ENCODE data around the gene CDX1. TPM values are rescaled to one million over a fixed set of nuclear protein-coding genes. Genes with fewer than 3 reads are reported as not detected.

CDX1 gene
- total RNA-seq, 1 donor = 0.18 TPM

DNA sequence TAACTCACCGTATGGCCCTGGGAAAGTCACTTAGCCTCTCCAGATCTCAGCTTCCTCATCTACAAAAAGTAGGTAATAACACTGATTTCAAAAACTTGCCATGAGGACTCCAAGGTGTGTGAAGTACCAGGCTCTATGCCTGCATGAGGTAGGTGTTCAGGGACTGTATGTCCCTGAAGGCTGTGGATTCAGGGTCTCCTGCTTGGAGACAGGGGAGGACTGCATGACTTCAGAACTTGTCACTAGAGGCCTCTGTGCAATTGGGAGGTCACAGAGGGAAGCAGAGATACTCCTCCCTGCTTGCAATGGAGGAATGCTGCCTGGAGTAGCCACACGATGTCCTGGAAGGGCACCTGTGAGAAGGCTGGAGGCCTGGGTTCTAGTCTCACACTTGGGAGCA is 13.1 kb upstream of the CDX1 start:
- no peak for DNase-seq (ENCODE audit: low read depth)
- TF ChIP-seq, protein P1, sequence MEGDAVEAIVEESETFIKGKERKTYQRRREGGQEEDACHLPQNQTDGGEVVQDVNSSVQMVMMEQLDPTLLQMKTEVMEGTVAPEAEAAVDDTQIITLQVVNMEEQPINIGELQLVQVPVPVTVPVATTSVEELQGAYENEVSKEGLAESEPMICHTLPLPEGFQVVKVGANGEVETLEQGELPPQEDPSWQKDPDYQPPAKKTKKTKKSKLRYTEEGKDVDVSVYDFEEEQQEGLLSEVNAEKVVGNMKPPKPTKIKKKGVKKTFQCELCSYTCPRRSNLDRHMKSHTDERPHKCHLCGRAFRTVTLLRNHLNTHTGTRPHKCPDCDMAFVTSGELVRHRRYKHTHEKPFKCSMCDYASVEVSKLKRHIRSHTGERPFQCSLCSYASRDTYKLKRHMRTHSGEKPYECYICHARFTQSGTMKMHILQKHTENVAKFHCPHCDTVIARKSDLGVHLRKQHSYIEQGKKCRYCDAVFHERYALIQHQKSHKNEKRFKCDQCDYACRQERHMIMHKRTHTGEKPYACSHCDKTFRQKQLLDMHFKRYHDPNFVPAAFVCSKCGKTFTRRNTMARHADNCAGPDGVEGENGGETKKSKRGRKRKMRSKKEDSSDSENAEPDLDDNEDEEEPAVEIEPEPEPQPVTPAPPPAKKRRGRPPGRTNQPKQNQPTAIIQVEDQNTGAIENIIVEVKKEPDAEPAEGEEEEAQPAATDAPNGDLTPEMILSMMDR (IDR thresholded peaks at IDR 0.05; ENCODE audit: insufficient read depth, low read length) = no peak
- H3K4me3 ChIP-seq (ENCODE audit: low read depth, low read length) = peak overlapping the region; percentile 99

DNA sequence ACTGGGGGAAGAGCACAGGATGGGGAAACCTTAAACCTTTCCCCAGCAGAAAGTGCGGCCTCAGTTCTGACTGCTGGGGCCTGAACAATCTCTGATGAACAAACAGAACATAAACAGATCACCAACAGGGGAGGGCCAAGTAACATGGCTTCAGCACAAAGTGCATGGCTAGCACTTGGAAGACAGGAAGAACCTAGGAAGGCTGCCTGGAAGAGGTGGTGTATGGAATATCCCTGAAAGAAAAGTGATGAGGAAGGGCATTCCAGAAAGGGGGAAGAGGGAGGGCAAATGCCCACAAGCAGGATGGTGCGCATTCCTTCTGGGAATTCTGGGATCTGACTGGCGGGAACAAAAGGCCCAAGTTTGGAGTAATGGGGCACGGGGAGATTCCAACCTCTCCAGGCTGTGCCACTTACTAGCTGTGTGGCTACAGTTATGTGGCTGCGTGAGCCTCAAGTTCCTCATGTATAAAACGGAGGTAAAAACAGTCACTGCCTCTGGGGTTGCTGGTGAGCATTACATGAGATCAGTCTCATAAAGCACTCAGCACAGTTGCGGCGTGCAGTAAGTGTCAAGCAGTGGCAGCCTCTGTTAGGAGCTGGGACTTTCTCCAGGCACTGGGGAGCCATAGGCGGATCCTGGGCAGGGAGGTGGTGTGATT is 12.5 kb upstream of the CDX1 start:
- TF ChIP-seq, protein P1 (IDR thresholded peaks at IDR 0.05; ENCODE audit: insufficient read depth, low read length) = peak; percentile 48
- DNase-seq (ENCODE audit: low read depth) = peak; percentile 78

DNA sequence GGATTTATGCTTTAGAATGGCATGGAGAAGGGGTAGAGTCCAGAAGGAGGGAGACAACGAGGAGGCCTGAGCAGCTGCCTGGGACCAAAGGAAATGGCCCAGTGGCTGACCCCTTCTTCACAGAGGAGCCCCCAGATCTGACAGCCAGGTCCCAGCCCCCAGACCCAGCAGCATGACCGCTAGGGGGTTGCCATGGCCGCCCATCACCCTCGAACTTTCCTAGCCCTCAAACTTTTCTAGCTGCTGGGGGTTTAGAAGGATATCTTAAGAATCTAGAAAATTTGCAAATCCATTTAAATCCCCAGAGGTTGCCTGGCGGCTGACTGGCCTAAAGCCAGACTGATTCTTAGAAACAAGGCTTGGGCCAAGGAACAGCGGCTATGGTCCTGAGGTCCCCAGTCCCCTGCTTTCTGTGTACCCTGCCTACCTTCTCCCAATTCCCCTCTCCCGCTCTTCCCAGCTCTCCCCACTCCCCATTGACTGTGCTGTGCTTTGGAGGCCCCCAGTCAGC is 11.9 kb upstream of the CDX1 start:
- TF ChIP-seq, protein P1 (IDR thresholded peaks at IDR 0.05; ENCODE audit: insufficient read depth, low read length) = peak; percentile 26
- no peak for DNase-seq (ENCODE audit: low read depth)
- H3K4me3 ChIP-seq (ENCODE audit: low read depth, low read length) = peak overlapping the region; percentile 99

More for the DNA sequence above, 12.5 kb upstream of the CDX1 start:
- peak overlapping the region; percentile 99 for H3K4me3 ChIP-seq (ENCODE audit: low read depth, low read length)

DNA sequence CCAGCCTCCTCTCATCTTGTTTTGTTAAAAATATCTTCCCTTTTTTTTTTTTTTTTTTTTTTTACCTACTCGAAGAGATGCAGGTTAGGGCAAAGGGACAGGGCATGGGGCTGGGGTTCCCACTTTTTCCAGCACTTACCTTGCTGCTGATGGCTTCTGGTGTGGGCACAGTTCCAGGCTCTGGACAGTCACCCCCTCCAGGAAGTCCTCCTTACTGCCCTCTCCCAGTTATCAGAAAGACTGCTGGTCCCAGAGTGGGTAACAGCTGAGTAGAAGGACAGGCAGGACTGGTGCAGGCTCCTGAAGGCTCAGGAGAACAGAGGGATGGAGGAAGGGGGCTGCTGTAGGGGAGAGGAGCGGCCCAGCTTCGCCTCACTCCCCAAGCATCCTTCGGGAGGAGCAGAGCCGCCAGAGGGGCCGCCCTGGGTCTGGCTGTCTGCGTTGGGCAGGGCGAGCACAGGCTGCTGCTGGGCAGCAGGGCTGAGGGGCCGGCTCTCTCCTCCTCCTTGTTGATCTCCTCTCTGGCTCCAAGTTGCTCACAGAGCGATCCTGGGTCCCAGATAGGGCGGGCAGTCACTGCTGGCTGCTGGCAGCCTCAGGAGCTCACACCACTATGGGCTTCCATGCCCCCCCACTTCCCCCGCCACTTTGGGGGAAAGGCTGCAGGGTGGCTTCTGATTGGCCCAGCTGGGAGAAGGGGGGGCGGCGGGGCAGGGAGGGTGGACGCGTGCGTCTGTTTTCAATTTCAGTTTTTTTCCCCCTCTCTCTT is 11.1 kb upstream of the CDX1 start, which contains the start of gene PDGFRB:
Gene PDGFRB, minus strand, starts transcription at position 588 of the 769 bp plus-strand sequence. CDS start 18,798 bp downstream, outside the sequence.
- peak; percentile 97 for DNase-seq (ENCODE audit: low read depth)
- H3K4me3 ChIP-seq (ENCODE audit: low read depth, low read length) = peak within 1 kb of the TSS; percentile 99
- TF ChIP-seq, protein P1 (IDR thresholded peaks at IDR 0.05; ENCODE audit: insufficient read depth, low read length) = no peak

DNA sequence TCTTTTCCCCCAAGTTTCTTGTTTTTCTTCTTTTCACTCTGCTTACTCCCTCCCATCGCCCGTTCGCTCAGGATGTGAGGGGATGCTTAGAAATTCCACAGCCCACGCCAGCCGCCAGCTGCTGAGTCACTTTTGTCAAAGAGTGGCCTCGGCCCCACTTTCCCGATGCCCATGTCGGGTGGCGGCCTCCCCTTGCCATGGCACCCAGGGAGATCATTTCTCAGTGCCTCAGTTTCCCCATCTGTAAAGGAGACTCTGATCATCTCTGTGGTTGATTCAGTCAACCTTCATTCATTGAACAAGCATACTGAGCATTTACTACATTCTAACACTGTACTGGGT is 10.6 kb upstream of the CDX1 start:
- no peak for DNase-seq (ENCODE audit: low read depth)
- H3K4me3 ChIP-seq (ENCODE audit: low read depth, low read length) = peak overlapping the region; percentile 99
- TF ChIP-seq, protein P1 (IDR thresholded peaks at IDR 0.05; ENCODE audit: insufficient read depth, low read length) = no peak

DNA sequence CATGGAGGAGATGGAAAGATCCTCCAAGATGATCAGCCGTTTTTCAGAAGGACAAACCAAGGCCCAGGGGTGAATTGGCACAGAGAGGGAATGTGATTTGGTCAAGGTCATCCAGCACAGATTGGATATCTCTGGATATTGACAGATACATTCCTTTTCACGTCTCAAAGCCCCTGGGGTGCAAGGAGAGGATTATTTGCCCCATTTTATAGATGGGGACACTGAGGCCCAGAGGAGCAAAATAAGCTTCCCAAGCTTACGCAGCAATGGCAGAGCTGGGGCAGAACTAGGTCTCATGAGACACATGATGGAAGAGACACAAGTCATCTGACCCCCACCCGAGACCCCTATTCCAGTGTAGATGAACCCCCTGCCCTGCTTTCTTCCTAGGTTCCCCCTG is 10.0 kb upstream of the CDX1 start:
- TF ChIP-seq, protein P1 (IDR thresholded peaks at IDR 0.05; ENCODE audit: insufficient read depth, low read length) = no peak
- DNase-seq (ENCODE audit: low read depth) = no peak
- H3K4me3 ChIP-seq (ENCODE audit: low read depth, low read length) = peak overlapping the region; percentile 99
